PC-3 (cell line): Measurements from ENCODE around the gene RASL11B. TPM values are rescaled to one million over a fixed set of nuclear protein-coding genes. Genes with fewer than 3 reads are reported as not detected.

ENCODE experiments used
- ATAC-seq: fragments of 200-7000 bp; cut with Tn5 transposase; 2 replicates; pipeline ENCODE4 v1.9.1; 2020; ENCODE audit warnings: mild to moderate bottlenecking, moderate library complexity
- BruUV-seq: library from RNA; stranded (reverse); fragments of 400-500 nt; replicated peaks from 2 replicates; lab custom pipeline; 2021; lab: Mats Ljungman, UMichigan
- CTCF ChIA-PET: fragments of 300-600 bp; sonication (Branson Sonifier 250); formaldehyde crosslinking; loops from one replicate; lab custom pipeline; 2022; ENCODE audit warnings: antibody characterized with exemption; lab: Charles Lee
- POLR2A ChIA-PET: fragments of 300-600 bp; sonication (Branson Sonifier 250); formaldehyde crosslinking; loops from one replicate; lab custom pipeline; 2022; ENCODE audit warnings: antibody characterized with exemption; ENCODE audit not compliant: unreplicated experiment; lab: Charles Lee
- DNase-seq: peaks from one replicate; pipeline ENCODE4 v3.0.0-alpha.2; 2015
- H2AFZ ChIP-seq: fragments of 300-600 bp; sonication (generic); 2 replicates; pipeline ENCODE4 v1.6.0; 2016; ENCODE audit warnings: antibody characterized with exemption, low read length
- H3F3A ChIP-seq: fragments of 300-600 bp; sonication (generic); one replicate; pipeline ENCODE4 v1.6.0; 2017; ENCODE audit warnings: antibody characterized with exemption, low read length, control low read depth, mild to moderate bottlenecking; ENCODE audit not compliant: unreplicated experiment
- H3K27ac ChIP-seq: fragments of 300-600 bp; sonication (generic); 2 replicates; pipeline ENCODE4 v1.5.1; 2016; ENCODE audit warnings: mild to moderate bottlenecking, low read length
- H3K27me3 ChIP-seq: fragments of 300-600 bp; sonication (generic); 2 replicates; pipeline ENCODE4 v1.6.1; 2016; ENCODE audit warnings: low read length, mixed read lengths
- H3K36me3 ChIP-seq: fragments of 300-600 bp; sonication (generic); 2 replicates; pipeline ENCODE4 v1.6.1; 2016; ENCODE audit warnings: low read depth, mixed run types, low read length, mixed read lengths
- H3K4me1 ChIP-seq: fragments of 300-600 bp; sonication (generic); 2 replicates; pipeline ENCODE4 v1.5.1; 2016; ENCODE audit warnings: low read length; ENCODE audit not compliant: insufficient read depth
- H3K4me2 ChIP-seq: fragments of 300-600 bp; sonication (generic); 2 replicates; pipeline ENCODE4 v1.6.0; 2016; ENCODE audit warnings: low read length
- H3K4me3 ChIP-seq: fragments of 300-600 bp; sonication (generic); 2 replicates; pipeline ENCODE4 v1.5.1; 2016; ENCODE audit warnings: mild to moderate bottlenecking, low read length, mixed read lengths
- H3K79me2 ChIP-seq: fragments of 300-600 bp; sonication (generic); 2 replicates; pipeline ENCODE4 v1.6.1; 2017; ENCODE audit warnings: low read length, mixed read lengths
- H3K9ac ChIP-seq: fragments of 300-600 bp; sonication (generic); 2 replicates; pipeline ENCODE4 v1.6.0; 2016; ENCODE audit warnings: mild to moderate bottlenecking, low read length
- H3K9me2 ChIP-seq: fragments of 300-600 bp; sonication (generic); replicated peaks from 2 replicates; pipeline ENCODE4 v1.6.1; 2016; ENCODE audit warnings: mixed run types, low read length, mixed read lengths
- H3K9me3 ChIP-seq: fragments of 300-600 bp; sonication (generic); 2 replicates; pipeline ENCODE4 v1.6.1; 2016; ENCODE audit warnings: low read length, mixed read lengths
- H4K20me1 ChIP-seq: fragments of 300-600 bp; sonication (generic); 2 replicates; pipeline ENCODE4 v1.6.1; 2016; ENCODE audit warnings: low read length, mixed read lengths
- EZH2 ChIP-seq: fragments of 300-600 bp; sonication (generic); IDR thresholded peaks from one replicate; pipeline ENCODE4 v1.6.1; 2017; ENCODE audit warnings: antibody characterized with exemption, mild to moderate bottlenecking, low read length; ENCODE audit not compliant: unreplicated experiment
- EZH2phosphoT487 ChIP-seq: fragments of 300-600 bp; sonication (generic); IDR thresholded peaks from 2 replicates; pipeline ENCODE4 v1.6.1; 2018; ENCODE audit warnings: mild to moderate bottlenecking, antibody characterized with exemption, low read length, borderline replicate concordance
- intact Hi-C: fragments of 100-400 bp; cut with micrococcal nuclease; formaldehyde crosslinking; loops from 2 replicates; pipeline ENCODE4 v1.9.0; 2023
- total RNA-seq: library from RNA; depleted of rRNA; stranded (reverse); fragments of >200 nt; gene quantifications from 2 replicates; pipeline ENCODE4 v1.2.3, GENCODE V29; 2014
- TF ChIP-seq, protein P1 (sequence below): fragments of 300-600 bp; sonication (generic); conservative IDR thresholded peaks from 2 replicates; pipeline ENCODE4 v1.5.1; 2017; ENCODE audit warnings: antibody characterized with exemption, low read depth, mild to moderate bottlenecking, low read length

The RASL11B gene
- total RNA-seq, 1 experiment from 2014 or later = 0.07 TPM

DNA sequence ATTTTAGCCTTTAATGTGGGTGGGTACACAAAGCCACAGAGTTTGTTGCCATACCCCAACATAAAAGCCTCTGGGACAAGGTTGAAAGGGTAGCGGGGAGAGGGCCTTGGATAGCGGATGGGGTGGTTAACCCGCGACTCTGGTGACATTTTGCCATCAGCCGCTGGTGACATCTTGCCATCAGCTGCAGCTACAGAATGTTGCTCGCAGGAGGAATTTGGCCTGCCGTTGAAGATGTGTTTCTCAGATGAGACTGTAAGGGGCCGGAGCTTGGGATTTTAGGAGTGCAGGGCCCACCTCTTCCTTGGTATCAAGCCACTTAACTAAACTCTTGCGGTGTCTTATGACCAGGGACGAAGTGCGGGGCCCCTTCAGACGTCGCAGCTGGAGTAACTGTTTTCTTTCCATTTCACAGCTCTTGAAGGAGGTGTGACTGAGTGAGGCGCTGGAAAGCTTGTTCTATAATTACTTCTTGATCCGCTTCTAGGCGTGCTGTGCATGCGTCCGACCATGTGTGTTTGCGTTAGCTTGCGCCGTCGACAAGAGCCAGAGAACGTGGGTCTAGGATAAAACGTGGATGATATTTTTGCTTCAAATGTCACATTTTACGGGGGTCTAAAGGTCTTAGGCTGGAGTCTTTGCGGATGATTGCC lies 820 bp upstream of the RASL11B start:
- BruUV-seq = no TSS peak
- Histone ChIP-seq H3K79me2 (no peaks in the 10 kb centered on the region), H3K9me3 (no peaks in the 10 kb centered on the region; the same call in 1 of the 2 replicates), H3K4me2 (peak overlapping the region; percentile 85), H3K9me2 (no peaks in the 10 kb centered on the region), H3F3A (no peaks in the 10 kb centered on the region), H3K27ac (no peak overlapping the region), H3K9ac (peak overlapping the region; percentile 32; the same call in 1 of the 2 replicates), H3K27me3 (0 out of 2 replicates have a peak, but pooled peaks cover 6% of the 10 kb centered on the region), H3K4me3 (peak overlapping the region; percentile 71), H3K36me3 (no peaks in the 10 kb centered on the region), H2AFZ (peak overlapping the region; percentile 98), H4K20me1 (no peaks in the 10 kb centered on the region), H3K4me1 (peaks cover 5% of the 10 kb centered on the region)
- no peak for ATAC-seq
- TF ChIP-seq EZH2phosphoT487 (no peak), EZH2 (no peak)
- TF ChIP-seq, protein P1, sequence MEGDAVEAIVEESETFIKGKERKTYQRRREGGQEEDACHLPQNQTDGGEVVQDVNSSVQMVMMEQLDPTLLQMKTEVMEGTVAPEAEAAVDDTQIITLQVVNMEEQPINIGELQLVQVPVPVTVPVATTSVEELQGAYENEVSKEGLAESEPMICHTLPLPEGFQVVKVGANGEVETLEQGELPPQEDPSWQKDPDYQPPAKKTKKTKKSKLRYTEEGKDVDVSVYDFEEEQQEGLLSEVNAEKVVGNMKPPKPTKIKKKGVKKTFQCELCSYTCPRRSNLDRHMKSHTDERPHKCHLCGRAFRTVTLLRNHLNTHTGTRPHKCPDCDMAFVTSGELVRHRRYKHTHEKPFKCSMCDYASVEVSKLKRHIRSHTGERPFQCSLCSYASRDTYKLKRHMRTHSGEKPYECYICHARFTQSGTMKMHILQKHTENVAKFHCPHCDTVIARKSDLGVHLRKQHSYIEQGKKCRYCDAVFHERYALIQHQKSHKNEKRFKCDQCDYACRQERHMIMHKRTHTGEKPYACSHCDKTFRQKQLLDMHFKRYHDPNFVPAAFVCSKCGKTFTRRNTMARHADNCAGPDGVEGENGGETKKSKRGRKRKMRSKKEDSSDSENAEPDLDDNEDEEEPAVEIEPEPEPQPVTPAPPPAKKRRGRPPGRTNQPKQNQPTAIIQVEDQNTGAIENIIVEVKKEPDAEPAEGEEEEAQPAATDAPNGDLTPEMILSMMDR = no peak
- CTCF ChIA-PET = interaction anchor here (0.6 kb wide), 1 partner anchor 1457 kb away, joined by 3 read pairs; no protein-coding TSS in a partner anchor
- intact Hi-C loops = no loop called here
- DNase-seq = no peak
- POLR2A ChIA-PET = no interaction called here

DNA sequence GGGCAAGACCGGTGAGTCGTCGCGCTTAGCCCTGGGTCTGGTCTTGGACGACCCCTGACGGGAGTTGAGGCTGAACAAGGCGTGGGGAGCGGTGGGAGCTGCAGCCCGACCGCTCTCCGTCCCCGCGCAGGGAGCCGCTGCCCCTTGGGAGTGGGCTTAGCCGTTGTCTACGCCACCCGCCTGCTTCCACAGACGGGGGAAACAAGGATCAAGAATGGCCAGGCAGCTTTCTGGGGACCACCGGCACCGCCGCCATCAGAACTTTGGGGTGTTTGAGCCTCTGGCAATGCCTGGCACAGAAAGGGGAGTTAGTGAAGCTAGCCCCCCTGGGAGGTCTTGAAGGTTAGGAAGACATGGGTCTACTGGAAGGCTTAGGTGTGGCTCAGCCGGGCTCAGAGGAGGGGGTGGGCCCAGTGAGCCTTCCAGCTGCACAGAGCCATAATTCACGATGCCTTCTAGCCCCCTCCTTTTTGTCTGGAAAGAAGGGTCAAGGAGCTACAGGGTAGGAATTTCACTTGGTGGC lies 583 bp downstream of the RASL11B start:
- H3K4me1 ChIP-seq = peaks cover 5% of the 10 kb centered on the region
- no TSS peak for BruUV-seq
- ATAC-seq (no peak), DNase-seq (no peak)
- intact Hi-C loops = loop anchor here (1.0 kb wide), 1 partner anchor 140 kb away; no protein-coding TSS in a partner anchor
- H3K27ac ChIP-seq = no peak overlapping the region
- peak overlapping the region; percentile 98 for H2AFZ ChIP-seq
- no peaks in the 10 kb centered on the region for H3K9me2 ChIP-seq
- H3K36me3 ChIP-seq = no peaks in the 10 kb centered on the region
- peak overlapping the region; percentile 71 for H3K4me3 ChIP-seq
- H3K4me2 ChIP-seq = peak overlapping the region; percentile 85
- H3K79me2 ChIP-seq = no peaks in the 10 kb centered on the region
- no peaks in the 10 kb centered on the region; the same call in 1 of the 2 replicates for H3K9me3 ChIP-seq
- no peaks in the 10 kb centered on the region for H4K20me1 ChIP-seq
- no peaks in the 10 kb centered on the region for H3F3A ChIP-seq
- H3K27me3 ChIP-seq = 0 out of 2 replicates have a peak, but pooled peaks cover 6% of the 10 kb centered on the region
- no peak overlapping the region for H3K9ac ChIP-seq
- CTCF ChIA-PET = no interaction called here
- TF ChIP-seq EZH2 = no peak
- POLR2A ChIA-PET = no interaction called here

DNA sequence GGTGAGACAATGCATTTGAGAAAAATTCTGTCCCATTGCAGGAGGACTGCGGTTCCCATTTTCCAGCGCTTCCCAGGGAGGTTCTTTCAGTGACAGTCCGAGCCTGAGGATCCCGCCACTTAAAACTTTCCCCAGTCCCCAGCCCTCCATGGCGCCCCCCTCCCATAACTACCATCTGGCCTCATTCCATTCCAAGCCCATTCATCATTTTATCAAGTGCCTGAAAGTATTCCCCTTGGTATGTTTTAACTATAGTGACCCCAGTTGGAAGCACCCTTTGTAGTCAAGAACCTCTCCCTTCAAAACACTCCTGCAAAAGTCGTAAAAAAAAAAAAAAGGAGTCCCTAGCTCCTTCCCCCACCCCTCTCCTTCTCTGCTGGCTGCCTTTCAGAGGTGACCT lies 1.2 kb downstream of the RASL11B start:
- ATAC-seq (no peak), DNase-seq (no peak)
- no peak overlapping the region for H3K4me3 ChIP-seq
- H3F3A ChIP-seq = no peaks in the 10 kb centered on the region
- H3K79me2 ChIP-seq = no peaks in the 10 kb centered on the region
- H3K27ac ChIP-seq = no peak overlapping the region
- H3K9me2 ChIP-seq = no peaks in the 10 kb centered on the region
- H3K9ac ChIP-seq = no peak overlapping the region
- 0 out of 2 replicates have a peak, but pooled peaks cover 6% of the 10 kb centered on the region for H3K27me3 ChIP-seq
- no TSS peak for BruUV-seq
- H3K4me1 ChIP-seq = peaks cover 5% of the 10 kb centered on the region
- ChIA-PET CTCF (no interaction called here), POLR2A (no interaction called here)
- TF ChIP-seq EZH2phosphoT487 = no peak
- TF ChIP-seq, protein P1 = no peak
- H3K36me3 ChIP-seq = no peaks in the 10 kb centered on the region
- intact Hi-C loops = no loop called here
- no peak overlapping the region for H3K4me2 ChIP-seq
- no peaks in the 10 kb centered on the region for H4K20me1 ChIP-seq
- no peak overlapping the region for H2AFZ ChIP-seq
- H3K9me3 ChIP-seq = no peaks in the 10 kb centered on the region
